ENCODE results near the gene CCDC110.
"Not testable (repeated sequence)": the region's sequence is repeated elsewhere in the genome, so short reads cannot be mapped to it uniquely, and the experiment has no call there.

Gene CCDC110

GRCh38 chr4:185471235-185472102 lies at the start of gene CCDC110:
TSS of gene CCDC110 (minus strand) at chr4:185471733. CDS start at chr4:185471683, 50 bp downstream.
- DNase-seq = peak; percentile 85

- no peak for DNase-seq
These were observed 48.6 kb upstream of the CCDC110 start for GRCh38 chr4:185520119-185520518.

GRCh38 chr4:185518494-185518893 lies 47.0 kb upstream of the CCDC110 start:
- no peak for DNase-seq

- no peak for DNase-seq
These were observed 46.5 kb upstream of the CCDC110 start for GRCh38 chr4:185518069-185518468.

GRCh38 chr4:185515248-185515647 lies 43.7 kb upstream of the CCDC110 start:
- DNase-seq = no peak

GRCh38 chr4:185514182-185514697 lies 42.7 kb upstream of the CCDC110 start:
- no peak for DNase-seq

- DNase-seq = no peak
These were observed 42.1 kb upstream of the CCDC110 start for GRCh38 chr4:185513489-185514181.

- DNase-seq = no peak
These were observed 41.0 kb upstream of the CCDC110 start for GRCh38 chr4:185512516-185512915.

- DNase-seq = not testable (repeated sequence)
These were observed 39.7 kb upstream of the CCDC110 start for GRCh38 chr4:185511243-185511642.

GRCh38 chr4:185510806-185511205 lies 39.3 kb upstream of the CCDC110 start:
- no peak for DNase-seq

- DNase-seq = no peak
These were observed 36.6 kb upstream of the CCDC110 start for GRCh38 chr4:185508181-185508580.

- DNase-seq = no peak
These were observed 34.9 kb upstream of the CCDC110 start for GRCh38 chr4:185506422-185506821.

GRCh38 chr4:185504098-185505047 lies 32.8 kb upstream of the CCDC110 start:
- no peak for DNase-seq

GRCh38 chr4:185502386-185502785 lies 30.9 kb upstream of the CCDC110 start:
- DNase-seq = no peak

- DNase-seq = no peak
These were observed 29.0 kb upstream of the CCDC110 start for GRCh38 chr4:185500576-185500975.

- no peak for DNase-seq
These were observed 28.5 kb upstream of the CCDC110 start for GRCh38 chr4:185500035-185500434.

- DNase-seq = no peak
These were observed 17.1 kb upstream of the CCDC110 start for GRCh38 chr4:185488650-185489049.

- no peak for DNase-seq
These were observed 9.9 kb upstream of the CCDC110 start for GRCh38 chr4:185481401-185481800.

- DNase-seq = no peak
These were observed 8.6 kb upstream of the CCDC110 start for GRCh38 chr4:185480016-185480732.

GRCh38 chr4:185479507-185479971 lies 8.0 kb upstream of the CCDC110 start:
- no peak for DNase-seq

- no peak for DNase-seq
These were observed 1.7 kb upstream of the CCDC110 start for GRCh38 chr4:185473247-185473646.

- DNase-seq = no peak
These were observed 590 bp upstream of the CCDC110 start for GRCh38 chr4:185472103-185472542.
